ENCODE results near the gene MAGEC2. TPM values are rescaled to one million over a fixed set of nuclear protein-coding genes. Genes with fewer than 3 reads are reported as not detected.

MAGEC2 gene
- total RNA-seq, 2 experiments from 2014 or later: not detected

- no peaks in the 10 kb centered on the region for H3K36me3 Mint-ChIP-seq (ENCODE audit: low read depth)
- H3K27ac ChIP-seq (ENCODE audit: low read depth in 1 of 2, low read length in 2 of 2): no peak overlapping the region
- no peaks in the 10 kb centered on the region for H3K36me3 ChIP-seq (ENCODE audit: insufficient read depth, low read length)
- H3K27ac Mint-ChIP-seq: no peak overlapping the region
- H3K4me3 ChIP-seq (ENCODE audit: low read length): no peak overlapping the region
- CTCF ChIA-PET: no interaction called here
- no peak for DNase-seq
- no peak overlapping the region for H3K4me3 Mint-ChIP-seq
- no peaks in the 10 kb centered on the region for H3K27me3 ChIP-seq (ENCODE audit: control insufficient read depth in 1 of 2, insufficient read depth in 2 of 2, low read length in 2 of 2)
- intact Hi-C loops (cut with DNase I, micrococcal nuclease): no loop called here
- H3K27me3 Mint-ChIP-seq: no peaks in the 10 kb centered on the region
- peaks cover 5% of the 10 kb centered on the region for H3K9me3 Mint-ChIP-seq
- H3K4me1 ChIP-seq (ENCODE audit: insufficient read depth, low read length): no peaks in the 10 kb centered on the region
- POLR2A ChIA-PET: no interaction called here
- no peak for ATAC-seq (ENCODE audit: poor library complexity)
- H3K9me3 ChIP-seq (ENCODE audit: control insufficient read depth in 1 of 2, insufficient read depth in 1 of 2, low read length in 2 of 2): peaks cover 0 to 7% of the 10 kb centered on the region in 2 experiments
- no peak for TF ChIP-seq CTCF (IDR thresholded peaks at IDR 0.05)
- H3K4me1 Mint-ChIP-seq (ENCODE audit: low read depth): no peaks in the 10 kb centered on the region
Measured at GRCh38 chrX:142156567-142156966, 48.5 kb downstream of the MAGEC2 start.
